T47D (cell line): Measurements from ENCODE around the gene TATDN2.
"Not testable (repeated sequence)": the region's sequence is repeated elsewhere in the genome, so short reads cannot be mapped to it uniquely, and the experiment has no call there.

Experiments
- DNase-seq, 2 experiments: peaks; one replicate each; pipeline versions ENCODE4 v3.0.0 to v3.0.0-alpha.2; 2011 to 2012; ENCODE audit warnings: low read depth in 1 of 2, low spot score in 1 of 2
- JUND ChIP-seq: IDR thresholded peaks from 2 replicates; pipeline ENCODE4 v1.6.1; 2012; ENCODE audit warnings: low read depth
- in situ Hi-C: cut with HindIII; loops from 2 replicates; pipeline ENCODE4 v1.10.0; 2016; ENCODE audit warnings: low sequenced_read_pairs, low pct_unique_long_range_greater_than_20kb

The TATDN2 gene

GRCh38 chr3:10290481-10291176 is 42.4 kb downstream of the TATDN2 start:
- in situ Hi-C loops = no loop called here
- no peak for DNase-seq
- TF ChIP-seq JUND = no peak

- in situ Hi-C loops = no loop called here
- DNase-seq = no peak
These were observed 43.4 kb downstream of the TATDN2 start for GRCh38 chr3:10291641-10292040.

GRCh38 chr3:10292505-10293419 is 44.5 kb downstream of the TATDN2 start, which contains the start of gene GHRL:
GHRL (minus strand) TSS chr3:10292947; CDS start chr3:10290180, 2,767 bp downstream.
- TF ChIP-seq JUND = no peak
- DNase-seq = no peak
- in situ Hi-C loops = no loop called here

More at GRCh38 chr3:10291641-10292040, 43.4 kb downstream of the TATDN2 start:
- no peak for TF ChIP-seq JUND

GRCh38 chr3:10294030-10294586 is 45.8 kb downstream of the TATDN2 start:
- no peak for TF ChIP-seq JUND
- in situ Hi-C loops = no loop called here
- DNase-seq = no peak

GRCh38 chr3:10298064-10298463 is 49.8 kb downstream of the TATDN2 start:
- in situ Hi-C loops, DNase-seq: not testable (repeated sequence)

GRCh38 chr3:10299175-10299574 is 50.9 kb downstream of the TATDN2 start:
- TF ChIP-seq JUND = no peak
- in situ Hi-C loops = no loop called here
- DNase-seq = no peak

GRCh38 chr3:10299679-10300078 is 51.4 kb downstream of the TATDN2 start:
- in situ Hi-C loops = no loop called here
- no peak for TF ChIP-seq JUND
- no peak for DNase-seq

GRCh38 chr3:10300087-10300486 is 51.8 kb downstream of the TATDN2 start:
- DNase-seq = no peak
- no peak for TF ChIP-seq JUND
- in situ Hi-C loops = no loop called here

- in situ Hi-C loops = no loop called here
- no peak for DNase-seq
- no peak for TF ChIP-seq JUND
These were observed 54.8 kb downstream of the TATDN2 start for GRCh38 chr3:10303105-10303504.

GRCh38 chr3:10303785-10304184 is 55.5 kb downstream of the TATDN2 start:
- DNase-seq = no peak
- TF ChIP-seq JUND = no peak
- in situ Hi-C loops = no loop called here

- DNase-seq = no peak
- in situ Hi-C loops = no loop called here
- TF ChIP-seq JUND = no peak
These were observed 56.6 kb downstream of the TATDN2 start for GRCh38 chr3:10304905-10305304.

GRCh38 chr3:10305331-10305902 is 57.2 kb downstream of the TATDN2 start:
- no peak for TF ChIP-seq JUND
- DNase-seq = no peak
- in situ Hi-C loops = no loop called here

GRCh38 chr3:10306156-10306555 is 57.9 kb downstream of the TATDN2 start:
- DNase-seq = no peak
- in situ Hi-C loops = no loop called here
- TF ChIP-seq JUND = no peak
